NCI-H1694 treated with DMSO at 0.1 percent for 48 hours (cell line): ENCODE measurements around the gene RAB9A.
"Not testable (repeated sequence)": the region's sequence is repeated elsewhere in the genome, so short reads cannot be mapped to it uniquely, and the experiment has no call there.

Experiments
- DNase-seq: peaks from one replicate; lab custom pipeline; 2025; lab: John Stamatoyannopoulos, UW

RAB9A gene

DNA sequence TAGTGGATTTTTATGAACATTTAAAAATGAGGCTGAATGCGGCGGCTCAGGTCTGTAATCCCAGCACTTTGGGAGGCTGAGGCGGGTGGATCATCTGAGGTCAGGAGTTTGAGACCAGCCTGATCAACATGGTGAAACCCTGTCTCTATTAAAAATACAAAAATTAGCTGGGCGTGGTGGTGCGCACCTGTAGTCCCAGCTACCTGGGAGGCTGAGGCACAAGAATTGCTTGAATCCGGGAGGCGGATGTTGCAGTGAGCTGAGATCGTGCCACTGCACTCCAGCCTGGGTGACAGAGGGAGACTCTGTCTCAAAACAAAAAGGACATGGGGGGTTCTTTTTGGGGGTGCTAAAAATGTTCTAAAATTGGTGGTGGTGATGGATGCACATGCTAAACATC lies 19.2 kb upstream of the RAB9A start:
- DNase-seq, result not testable (repeated sequence)

DNA sequence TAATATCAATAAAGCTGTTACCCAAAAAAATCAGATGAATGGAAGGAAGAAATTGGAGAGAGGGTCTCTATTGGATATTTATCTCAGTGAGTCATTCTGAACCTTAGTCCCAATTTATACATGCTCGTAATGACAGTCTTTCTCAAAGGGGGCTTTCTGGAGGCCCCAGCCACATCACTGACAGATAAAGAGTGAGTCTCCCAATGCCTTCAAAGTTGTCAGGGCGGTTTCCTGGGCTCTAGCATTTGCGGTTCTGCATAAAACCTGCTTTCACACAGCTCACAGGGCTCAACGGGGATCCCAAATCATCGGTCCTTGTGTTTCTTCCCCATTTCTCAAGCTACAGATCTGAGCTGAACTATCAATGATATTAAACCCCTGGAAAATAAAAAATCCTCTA lies 18.7 kb upstream of the RAB9A start:
- no peak for DNase-seq

DNA sequence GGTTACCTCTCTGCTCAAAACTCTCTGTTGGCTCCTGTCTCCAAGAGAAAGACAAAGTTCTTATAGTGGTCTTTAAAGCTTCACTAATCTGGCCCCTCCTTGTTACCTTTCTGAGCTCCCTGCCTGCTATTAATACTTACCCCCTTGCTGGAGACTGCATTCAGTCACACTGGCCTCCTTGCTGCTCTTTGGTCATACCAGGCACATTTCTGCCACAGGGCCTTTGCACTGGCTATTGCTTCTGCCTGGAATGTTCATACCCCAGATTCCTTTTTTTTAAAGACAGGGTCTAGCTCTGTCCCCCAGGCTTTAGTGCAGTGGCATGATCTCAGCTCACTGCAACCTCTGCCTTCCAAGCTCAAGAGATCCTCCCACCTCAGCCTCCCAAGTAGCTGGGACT lies 15.9 kb upstream of the RAB9A start:
- DNase-seq, result no peak

DNA sequence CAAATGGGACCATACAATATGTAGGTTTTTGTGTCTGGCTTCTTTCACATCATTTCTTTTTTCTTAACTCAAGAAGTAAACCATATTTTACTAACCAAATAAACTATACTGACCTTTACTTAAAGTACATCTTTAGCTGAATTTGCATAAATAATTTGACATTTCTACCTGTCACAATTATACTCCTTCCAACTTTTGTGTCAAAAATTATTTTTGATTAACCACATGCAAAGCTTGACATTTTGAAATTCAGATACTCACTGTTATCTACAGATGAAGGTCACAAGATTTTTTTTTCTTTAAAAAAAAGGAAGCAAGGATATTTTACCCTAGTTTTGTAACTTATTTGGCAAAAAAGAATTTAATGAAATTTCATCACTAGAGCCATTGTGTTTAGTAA lies 12.0 kb upstream of the RAB9A start:
- no peak for DNase-seq

DNA sequence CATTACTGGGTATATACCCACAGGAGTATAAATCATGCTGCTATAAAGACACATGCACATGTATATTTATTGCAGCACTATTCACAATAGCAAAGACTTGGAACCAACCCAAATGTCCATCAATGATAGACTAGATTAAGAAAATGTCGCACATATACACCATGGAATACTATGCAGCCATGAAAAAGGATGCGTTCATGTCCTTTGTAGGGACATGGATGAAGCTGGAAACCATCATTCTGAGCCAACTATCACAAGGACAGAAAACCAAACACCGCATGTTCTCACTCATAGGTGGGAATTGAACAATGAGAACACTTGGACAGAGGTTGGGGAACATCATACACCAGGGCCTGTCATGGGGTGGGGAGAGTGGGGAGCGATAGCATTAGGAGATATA lies 9.2 kb upstream of the RAB9A start:
- not testable (repeated sequence) for DNase-seq

DNA sequence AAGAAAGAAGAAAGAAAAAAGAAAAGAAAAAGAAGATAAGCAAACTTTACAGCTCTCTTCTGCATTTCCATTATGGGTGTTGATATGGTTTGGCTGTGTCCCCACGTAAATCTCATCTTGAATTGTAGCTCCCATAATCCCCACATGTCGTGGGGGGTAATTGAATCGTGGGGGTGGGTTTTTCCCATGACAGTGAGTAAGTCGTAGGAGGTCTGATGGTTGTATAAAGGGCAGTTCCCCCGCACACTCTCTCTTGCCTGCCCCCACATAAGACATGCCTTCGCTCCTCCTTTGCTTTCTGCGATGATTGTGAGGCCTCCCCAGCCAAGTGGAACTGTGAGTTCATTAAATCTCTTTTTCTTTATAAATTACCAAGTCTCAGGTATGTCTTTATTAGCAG lies 7.3 kb upstream of the RAB9A start:
- no peak for DNase-seq

DNA sequence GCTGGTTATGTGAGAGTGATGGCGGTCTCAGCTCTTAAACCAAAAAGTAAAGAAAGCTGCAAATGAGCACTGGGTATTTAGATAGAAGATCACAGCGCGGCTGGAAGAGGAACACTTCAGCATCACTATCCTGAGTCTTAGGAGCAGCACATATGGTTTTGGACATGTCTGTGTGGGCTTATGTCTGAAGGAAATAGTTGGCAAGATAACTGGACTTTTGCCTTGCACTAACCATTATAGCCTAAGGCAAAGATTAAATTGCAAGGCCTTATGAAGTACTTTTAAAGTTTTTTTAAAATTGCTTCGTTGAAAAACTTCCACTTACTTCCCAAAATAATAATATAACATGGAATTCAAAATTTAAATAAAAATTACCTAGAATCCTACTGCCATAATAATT lies 4.6 kb upstream of the RAB9A start:
- no peak for DNase-seq

DNA sequence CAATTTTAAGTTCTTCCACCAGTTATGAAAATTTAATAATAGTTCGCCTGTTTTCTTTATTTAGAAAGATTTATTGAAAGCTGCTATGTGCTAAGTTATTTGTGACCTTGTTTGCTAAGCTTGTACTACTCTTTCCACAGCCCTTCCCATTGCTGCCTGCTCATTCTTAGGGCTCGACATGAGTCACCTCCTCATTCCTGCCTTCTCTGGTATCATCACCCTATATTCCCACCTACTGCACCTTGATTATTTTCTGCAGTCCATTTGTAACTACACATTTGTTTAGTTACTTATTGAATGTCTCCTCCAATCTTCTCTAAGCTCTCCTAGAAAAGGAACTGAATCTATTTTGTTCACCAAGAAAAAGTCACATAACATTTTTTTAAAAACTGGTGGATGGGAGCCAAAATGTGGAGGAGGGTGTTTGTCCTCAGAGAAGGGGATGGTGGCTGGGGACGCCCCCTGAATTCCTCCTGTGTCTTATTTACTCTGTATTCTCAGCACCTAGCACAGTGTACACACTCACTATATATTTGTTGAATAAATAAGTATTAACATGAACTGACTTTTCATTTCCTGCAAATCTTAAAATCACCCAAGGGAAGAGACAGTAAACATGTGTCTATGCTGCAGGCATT lies 3.7 kb upstream of the RAB9A start:
- no peak for DNase-seq

DNA sequence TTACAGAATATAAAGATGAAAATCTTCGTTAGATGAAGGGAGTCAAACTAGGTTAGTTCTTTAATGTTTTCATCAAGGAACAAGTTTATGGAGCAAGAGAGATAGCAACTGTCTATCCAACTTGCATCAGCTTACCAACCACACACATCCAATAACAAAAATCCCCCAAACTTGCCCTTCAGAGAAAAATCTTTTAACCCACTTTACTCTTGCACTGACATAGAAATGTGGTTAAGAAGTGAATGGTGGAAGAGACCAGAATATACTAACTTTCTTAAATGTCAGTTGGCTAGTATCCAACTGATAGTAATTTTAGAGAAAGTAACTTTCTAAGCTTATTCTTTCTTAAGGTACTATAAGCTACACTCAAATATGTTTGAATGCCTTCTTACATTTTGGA lies 1.7 kb upstream of the RAB9A start:
- DNase-seq, result no peak

DNA sequence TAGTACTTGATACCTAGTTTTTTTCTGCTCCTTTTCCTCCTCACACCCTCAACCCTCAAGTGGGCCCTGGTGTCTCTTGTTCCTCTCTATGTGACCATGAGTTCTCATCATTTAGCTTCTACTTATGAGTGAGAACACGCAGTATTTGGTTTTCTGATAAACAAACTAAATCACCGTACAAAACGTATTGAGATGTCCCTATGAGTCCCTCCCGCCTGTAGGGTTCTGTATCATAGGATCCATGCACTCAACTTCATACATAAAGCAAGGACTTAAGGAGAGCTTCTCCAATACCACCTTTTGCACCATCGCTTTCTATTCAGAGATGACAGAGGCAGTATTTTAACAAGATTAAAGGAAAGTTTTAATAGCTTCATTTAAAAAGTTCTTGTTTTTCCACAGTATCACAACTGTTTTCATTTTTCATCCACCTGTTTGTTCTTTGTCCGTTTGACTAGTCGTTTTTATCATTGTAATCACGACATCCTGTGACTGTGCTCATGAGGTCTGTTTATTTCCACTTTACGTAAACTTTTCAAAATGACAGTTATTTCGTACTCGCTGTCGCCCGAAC lies 457 bp upstream of the RAB9A start:
- DNase-seq, result no peak

DNA sequence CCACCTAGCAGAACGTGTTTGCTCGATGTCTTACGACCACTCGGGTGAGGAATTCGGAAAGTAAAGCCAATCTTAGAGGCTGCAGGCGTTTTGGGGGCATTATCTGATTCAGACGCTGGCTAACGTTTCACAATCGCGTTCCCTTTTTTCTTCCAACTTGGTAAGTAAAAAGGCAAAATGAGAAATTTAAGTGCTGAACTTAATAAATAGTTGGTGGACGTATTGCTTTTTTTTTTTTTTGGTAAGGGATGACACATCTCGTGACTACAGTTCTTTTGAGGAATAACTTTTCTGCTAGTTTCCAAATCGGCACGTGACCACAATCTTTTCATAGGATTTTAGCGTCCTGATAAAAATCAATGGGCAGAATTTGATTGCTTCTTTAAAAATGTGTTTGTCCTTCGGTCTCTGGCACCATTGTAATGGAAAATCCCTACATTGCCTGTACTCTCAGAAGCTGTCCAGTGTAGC lies 848 bp downstream of the RAB9A start:
- DNase-seq, result no peak

DNA sequence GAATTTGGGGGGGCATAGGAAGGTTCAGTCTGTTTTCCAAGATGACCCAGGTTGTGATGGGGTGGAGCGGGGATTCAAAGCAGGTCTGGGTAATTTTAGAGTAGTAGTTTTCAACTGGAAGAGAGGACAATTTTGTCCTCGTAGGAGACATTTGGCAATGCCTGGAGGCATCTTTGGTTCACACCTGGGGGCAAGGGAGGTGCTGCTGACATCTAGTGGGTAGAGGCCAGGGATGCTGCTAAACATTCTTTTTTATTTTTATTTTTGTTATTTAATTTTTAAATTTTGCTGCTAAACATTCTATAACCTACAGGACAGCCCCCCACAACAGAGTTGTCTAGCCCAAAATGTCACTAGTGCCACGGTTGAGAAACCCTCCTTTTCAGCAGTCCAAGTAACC lies 1.9 kb downstream of the RAB9A start:
- no peak for DNase-seq

DNA sequence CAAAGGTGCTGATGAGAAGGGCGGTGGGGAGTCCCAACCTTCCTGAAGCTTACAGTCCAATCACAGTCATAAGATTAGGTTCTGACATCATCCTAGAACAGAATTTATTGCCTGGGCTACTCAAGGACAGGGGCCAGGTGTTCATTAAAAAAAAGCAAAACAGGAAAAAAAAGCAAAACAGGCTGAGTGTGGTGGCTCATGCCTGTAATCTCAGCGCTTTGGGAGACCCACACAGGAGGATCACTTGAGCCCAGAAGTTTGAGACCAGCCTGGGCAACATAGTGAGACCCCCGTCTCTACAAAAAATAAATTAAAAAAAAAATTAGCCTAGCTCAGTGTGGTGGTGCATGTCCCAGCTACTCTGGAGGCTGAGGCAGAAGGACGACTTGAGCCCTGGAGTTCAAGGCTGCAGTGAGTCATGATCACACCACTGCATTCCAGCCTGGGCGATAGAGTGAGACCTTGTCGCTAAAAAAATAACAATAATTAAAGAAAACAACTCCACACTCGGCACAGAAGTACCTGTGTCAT lies 3.0 kb downstream of the RAB9A start:
- no peak for DNase-seq

DNA sequence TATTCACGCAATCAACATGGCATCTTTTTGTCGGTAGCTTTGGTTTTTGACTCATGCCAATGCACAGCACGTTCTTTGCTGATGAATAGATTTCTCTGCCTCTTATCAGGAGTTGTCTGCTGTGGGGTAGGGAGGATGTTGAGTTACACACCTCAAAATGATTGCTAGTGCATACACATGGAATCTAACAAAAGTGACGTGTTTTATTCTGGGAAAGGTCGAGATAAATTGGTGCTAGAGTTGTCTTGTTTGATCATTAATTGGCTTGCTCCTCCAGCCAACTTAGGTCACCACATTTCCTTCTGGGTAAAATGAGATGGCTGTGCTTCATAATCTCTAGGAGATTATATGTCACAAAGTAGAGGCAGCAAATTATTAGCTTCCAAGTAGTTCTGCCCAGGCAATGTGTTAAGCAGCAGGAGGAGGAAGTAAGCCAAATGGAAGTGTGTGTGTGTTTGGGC lies 3.9 kb downstream of the RAB9A start:
- DNase-seq, result no peak

DNA sequence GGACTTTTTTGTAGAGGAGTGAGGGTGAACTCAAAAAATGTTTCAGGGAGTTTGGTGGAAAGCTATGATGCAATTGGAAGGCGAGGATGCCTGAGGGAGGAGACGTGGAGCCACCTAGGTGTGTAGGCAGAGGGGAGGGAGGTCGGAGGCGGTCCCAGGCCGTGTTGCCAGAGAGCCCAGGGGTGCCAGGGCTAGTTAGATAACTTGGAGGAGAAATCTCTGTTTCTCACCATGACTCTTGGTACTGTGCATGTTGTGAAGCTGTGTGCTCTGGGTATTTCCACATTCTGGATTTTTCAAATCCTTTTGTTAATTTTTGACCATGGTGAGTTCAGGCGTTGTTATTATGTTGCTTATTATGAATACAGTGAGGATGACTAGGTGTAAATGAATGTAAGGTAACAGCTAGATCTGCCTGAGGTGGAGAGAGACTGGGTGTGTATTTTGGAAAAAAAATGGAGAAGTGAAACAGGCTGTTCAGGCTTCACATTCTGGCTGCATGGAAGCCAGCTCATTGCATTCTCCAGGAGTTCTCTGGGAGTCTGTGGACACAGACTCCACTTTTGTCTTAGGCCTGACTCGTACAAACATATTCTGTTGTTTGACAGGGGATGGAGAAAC lies 4.5 kb downstream of the RAB9A start:
- no peak for DNase-seq

DNA sequence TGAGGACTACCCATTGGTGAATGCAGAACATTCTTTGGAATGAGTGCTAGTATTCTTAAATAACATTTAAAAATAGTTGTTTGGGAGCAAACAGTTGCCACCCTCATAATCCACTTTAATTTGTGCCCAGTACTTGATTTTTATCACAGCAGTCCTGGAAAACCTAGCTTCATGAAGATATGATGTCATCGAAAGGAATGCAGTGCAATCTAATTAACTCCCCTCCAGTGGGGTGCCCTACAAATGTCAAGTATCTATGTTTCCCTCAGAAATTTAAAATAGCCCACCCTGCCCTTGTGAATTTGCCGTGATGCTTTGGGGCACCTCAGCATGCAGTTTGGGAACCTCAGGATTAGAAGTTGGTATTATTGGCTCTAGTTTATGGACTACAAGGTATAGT lies 5.4 kb downstream of the RAB9A start:
- DNase-seq, result no peak

DNA sequence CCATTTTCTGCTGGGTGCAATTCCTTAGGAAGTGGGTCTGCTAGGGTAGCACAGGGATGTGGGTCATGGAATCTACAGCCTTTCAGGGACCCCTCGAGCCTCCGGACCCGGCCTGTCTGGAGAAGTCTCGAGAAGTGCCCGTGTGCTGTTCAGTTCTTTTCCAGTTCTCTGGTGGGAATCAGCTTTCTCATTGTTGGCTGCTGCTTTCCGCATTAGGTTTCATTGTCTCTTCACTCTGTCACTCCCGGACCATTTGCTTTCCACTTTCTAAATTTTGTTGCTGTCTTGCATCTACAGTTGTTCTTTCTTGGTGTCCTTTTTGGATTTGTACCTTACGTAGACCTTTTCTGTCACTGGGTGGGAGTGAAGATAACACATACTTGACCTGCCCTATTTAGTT lies 6.1 kb downstream of the RAB9A start:
- DNase-seq, result no peak

DNA sequence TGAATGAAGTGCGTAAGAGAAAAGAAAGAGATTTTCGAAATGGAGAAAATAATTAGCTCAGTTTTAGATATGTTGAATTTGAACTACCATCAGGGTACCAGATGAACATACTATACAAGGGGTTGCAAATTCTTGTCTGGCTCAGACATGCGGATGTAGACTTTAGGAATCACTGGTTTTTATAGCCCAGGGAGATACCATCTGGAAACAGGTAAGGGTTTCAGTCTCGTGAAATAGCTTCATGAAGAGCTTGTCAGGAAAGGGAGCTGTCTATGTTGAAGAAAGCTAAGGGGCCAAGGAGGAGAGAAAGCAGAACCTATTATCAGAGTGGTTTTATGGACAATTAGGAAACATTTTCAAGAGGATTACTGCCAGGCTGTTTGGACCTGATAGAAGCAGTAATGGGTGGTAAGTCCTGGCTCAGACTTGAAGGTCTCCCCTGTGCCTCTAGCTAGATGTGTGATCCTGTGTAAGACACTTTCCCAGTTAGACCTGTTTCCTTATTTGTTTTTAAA lies 6.7 kb downstream of the RAB9A start:
- no peak for DNase-seq

DNA sequence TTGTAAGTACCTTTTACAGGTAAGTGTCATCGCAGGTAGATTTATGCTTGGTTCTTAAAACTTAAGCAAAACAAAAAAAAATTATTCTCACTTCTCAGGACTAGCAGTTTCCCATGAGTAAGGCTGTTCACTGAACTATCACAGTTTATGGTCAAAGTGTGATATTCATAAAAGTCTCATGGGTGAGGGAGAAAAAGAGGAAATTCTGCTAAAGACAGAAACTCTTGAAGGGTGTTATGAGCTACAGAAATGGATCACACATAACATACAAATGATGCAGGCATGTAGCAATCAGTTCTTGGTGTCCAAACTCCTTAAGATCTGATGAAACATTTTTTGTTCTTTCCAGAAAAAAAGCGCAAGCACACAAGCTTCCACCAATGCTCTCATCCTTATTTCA lies 8.5 kb downstream of the RAB9A start:
- no peak for DNase-seq

DNA sequence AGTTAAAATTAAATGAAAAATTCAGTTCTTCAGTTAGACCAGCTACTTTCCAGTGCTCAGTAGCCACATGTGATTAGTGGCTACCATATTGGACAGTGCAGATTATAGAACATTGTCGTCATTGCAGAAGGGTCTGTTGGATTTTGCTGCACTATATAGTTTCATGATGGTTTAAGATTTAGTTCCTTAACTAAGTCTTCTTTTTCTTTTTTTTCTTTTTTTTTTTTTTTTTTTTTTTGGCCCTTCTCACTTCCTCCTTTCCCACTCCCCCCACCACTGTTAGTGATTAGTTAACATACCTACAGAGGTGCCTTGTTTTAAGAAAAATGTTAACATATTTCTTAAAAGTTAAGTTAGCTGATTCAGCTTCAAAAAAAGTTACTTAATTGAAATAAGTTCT lies 9.0 kb downstream of the RAB9A start:
- no peak for DNase-seq

DNA sequence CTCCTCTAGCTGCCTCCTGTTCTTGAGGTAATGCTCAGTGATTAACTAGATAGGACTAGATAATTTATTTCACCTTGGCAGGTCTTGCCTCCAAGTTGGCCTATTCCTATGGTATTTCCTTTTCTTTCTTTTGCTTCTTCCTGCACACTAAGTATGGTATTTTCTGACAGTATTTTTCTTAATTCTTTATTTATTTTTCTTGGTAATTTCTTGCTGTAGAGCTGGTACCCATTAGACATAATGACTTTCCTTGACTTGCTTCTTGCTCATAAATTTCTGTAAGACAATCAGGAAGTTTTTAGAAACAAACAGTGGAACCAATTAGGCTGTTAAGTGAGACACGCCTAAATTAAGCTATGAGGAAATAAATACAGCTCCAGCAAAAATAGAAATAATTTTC lies 9.5 kb downstream of the RAB9A start:
- DNase-seq, result no peak

DNA sequence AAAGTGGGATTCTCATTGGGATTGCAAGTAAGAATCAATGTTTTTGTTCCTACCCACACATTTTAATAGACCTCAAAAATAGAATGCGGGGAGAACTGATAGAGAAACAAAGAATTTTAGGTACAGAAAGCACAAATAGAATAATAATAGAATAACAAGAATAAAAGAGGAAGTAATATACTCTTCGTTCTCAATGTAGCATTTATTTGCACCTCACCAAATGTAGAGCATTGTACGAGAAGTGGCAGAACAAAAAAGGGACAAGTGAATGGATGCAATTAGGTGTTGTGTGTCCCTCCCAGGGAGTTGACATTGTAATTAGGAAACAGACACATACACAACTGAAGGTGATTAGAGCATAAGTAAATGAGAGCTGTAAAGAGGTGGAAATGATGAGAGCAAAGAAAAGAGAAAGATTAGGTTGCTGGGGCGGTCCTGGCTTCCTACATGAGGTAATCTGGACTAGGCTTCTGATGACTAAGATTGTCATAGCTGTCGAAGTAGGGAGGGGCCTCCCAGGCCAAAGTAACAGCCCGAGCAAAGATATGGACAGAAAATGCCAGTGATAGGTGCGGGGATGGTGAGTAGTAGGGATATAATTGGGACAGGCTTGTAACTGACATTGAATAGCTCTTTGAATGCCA lies 10.4 kb downstream of the RAB9A start:
- no peak for DNase-seq

DNA sequence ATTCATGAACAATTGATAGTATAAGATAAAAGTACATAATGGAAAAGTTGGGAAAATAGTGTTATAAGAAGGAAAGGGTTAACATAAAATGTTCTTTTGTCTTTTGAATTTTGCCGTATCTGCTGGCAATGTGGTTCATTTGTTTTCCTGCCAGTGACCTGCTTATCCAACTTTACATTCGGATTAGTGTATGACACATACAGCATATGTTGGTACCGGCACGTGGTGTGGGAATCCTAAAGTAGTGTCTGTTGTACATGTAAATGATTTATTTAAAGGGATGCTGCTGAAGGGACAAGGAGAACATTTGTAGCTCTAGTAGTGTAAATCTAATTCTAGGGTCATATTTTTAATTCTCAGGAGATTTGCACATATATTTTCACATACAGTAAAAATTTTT lies 11.5 kb downstream of the RAB9A start:
- DNase-seq, result no peak
